ENCODE results near the gene BCAS1.

The BCAS1 gene

GRCh38 chr20:53962388-53962787, 108.0 kb downstream of the BCAS1 start:
- no peak for DNase-seq (ENCODE audit: low read depth in 2 of 2)

- no peak for DNase-seq (ENCODE audit: low read depth in 2 of 2)
These were observed 108.9 kb downstream of the BCAS1 start for GRCh38 chr20:53961527-53961926.

GRCh38 chr20:53960579-53961272, 109.7 kb downstream of the BCAS1 start:
- DNase-seq (ENCODE audit: low read depth in 2 of 2): no peak

GRCh38 chr20:53959911-53960578, 110.3 kb downstream of the BCAS1 start:
- no peak for DNase-seq (ENCODE audit: low read depth in 2 of 2)

GRCh38 chr20:53958260-53958659, 112.1 kb downstream of the BCAS1 start:
- no peak for DNase-seq (ENCODE audit: low read depth in 2 of 2)

- DNase-seq (ENCODE audit: low read depth in 2 of 2): no peak
These were observed 112.8 kb downstream of the BCAS1 start for GRCh38 chr20:53957451-53958172.

- no peak for DNase-seq (ENCODE audit: low read depth in 2 of 2)
These were observed 114.2 kb downstream of the BCAS1 start for GRCh38 chr20:53956013-53956715.

- DNase-seq (ENCODE audit: low read depth in 2 of 2): no peak
These were observed 115.4 kb downstream of the BCAS1 start for GRCh38 chr20:53954723-53955658.

- no peak for DNase-seq (ENCODE audit: low read depth in 2 of 2)
These were observed 117.8 kb downstream of the BCAS1 start for GRCh38 chr20:53952528-53953096.

- DNase-seq (ENCODE audit: low read depth in 2 of 2): no peak
These were observed 119.8 kb downstream of the BCAS1 start for GRCh38 chr20:53950578-53950977.

GRCh38 chr20:53950031-53950430, 120.4 kb downstream of the BCAS1 start:
- no peak for DNase-seq (ENCODE audit: low read depth in 2 of 2)

GRCh38 chr20:53949319-53949839, 121.0 kb downstream of the BCAS1 start:
- DNase-seq (ENCODE audit: low read depth in 2 of 2): peak; percentile 26 to 42

GRCh38 chr20:53948383-53949318, 121.7 kb downstream of the BCAS1 start:
- no peak for DNase-seq (ENCODE audit: low read depth in 2 of 2)

GRCh38 chr20:53947501-53948195, 122.7 kb downstream of the BCAS1 start:
- no peak for DNase-seq (ENCODE audit: low read depth in 2 of 2)

- DNase-seq (ENCODE audit: low read depth in 2 of 2): no peak
These were observed 124.3 kb downstream of the BCAS1 start for GRCh38 chr20:53946106-53946505.

GRCh38 chr20:53945478-53945877, 124.9 kb downstream of the BCAS1 start:
- no peak for DNase-seq (ENCODE audit: low read depth in 2 of 2)

- no peak for DNase-seq (ENCODE audit: low read depth in 2 of 2)
These were observed 125.6 kb downstream of the BCAS1 start for GRCh38 chr20:53944796-53945195.

- DNase-seq (ENCODE audit: low read depth in 2 of 2): no peak
These were observed 126.7 kb downstream of the BCAS1 start for GRCh38 chr20:53943522-53944291.
